ENCODE data around the gene TRIM2.

Gene TRIM2

DNA sequence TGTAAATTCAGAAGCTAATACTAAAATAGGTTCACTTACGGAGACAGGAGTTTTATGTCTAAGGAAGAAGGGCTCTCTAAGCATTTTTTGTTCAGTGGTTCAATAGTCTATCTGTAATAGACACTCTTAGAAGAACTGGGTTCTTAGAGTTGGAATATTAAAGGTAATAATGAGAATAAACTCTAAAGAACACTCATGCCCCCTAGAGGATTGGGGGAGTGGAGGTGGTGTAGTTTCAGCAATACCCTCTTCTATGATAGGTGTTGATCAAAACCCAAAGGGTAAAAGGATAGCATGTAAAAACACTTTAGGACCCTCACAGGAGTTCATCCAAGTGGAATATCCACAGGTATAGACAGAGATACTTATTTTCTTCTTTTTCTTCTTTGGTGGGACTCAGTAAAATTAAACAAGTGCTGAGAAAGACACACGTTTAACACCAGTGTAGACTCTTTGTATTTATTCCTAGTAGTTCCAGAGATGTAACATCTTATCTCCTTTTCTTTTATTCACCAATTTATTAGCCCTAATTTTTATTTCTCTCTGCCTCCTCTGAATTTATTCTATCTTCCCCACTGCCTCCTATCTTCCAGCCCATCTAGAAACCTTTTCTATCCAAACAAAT lies 114.6 kb downstream of the TRIM2 start:
- Histone ChIP-seq H3K27ac (ENCODE audit: insufficient read depth, low read depth, low read length, poor library complexity, severe bottlenecking) (no peak overlapping the region), H3K27me3 (ENCODE audit: control insufficient read depth, insufficient read depth, low read length, poor library complexity, severe bottlenecking) (no peaks in the 10 kb centered on the region), H3K36me3 (ENCODE audit: control insufficient read depth, insufficient read depth, low read length) (peaks cover 29% of the 10 kb centered on the region), H3K9me3 (ENCODE audit: control insufficient read depth, low read length) (no peaks in the 10 kb centered on the region), H3K4me3 (ENCODE audit: insufficient read depth, low read depth, low read length) (no peak overlapping the region), H3K4me1 (ENCODE audit: control insufficient read depth, insufficient read depth, low read length) (no peaks in the 10 kb centered on the region)
- WGBS, 2 experiments, result 91 to 97% methylated on average over 2 of the region's 2 CpGs

DNA sequence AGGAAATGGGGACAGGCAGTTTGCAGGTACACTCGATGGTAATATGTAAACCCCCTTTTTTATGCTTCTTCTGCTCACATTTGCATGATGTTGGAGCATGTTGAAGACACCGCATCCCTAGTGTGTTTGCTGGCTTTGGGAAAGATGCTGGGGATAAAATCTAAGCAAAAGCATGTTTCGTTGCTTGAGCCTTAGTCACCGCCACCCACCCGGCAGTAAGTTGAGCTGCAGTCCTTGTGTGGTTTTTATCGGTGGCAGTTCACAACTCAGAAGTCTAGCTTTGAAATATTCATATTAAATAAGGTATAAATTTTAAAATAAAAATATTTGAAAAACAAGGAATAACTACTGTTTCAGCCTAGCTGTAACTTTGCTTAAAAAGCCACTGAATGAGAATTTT lies 118.5 kb downstream of the TRIM2 start:
- Histone ChIP-seq H3K36me3 (ENCODE audit: control insufficient read depth, insufficient read depth, low read length) (peaks cover 18% of the 10 kb centered on the region), H3K9me3 (ENCODE audit: control insufficient read depth, low read length) (no peaks in the 10 kb centered on the region), H3K27me3 (ENCODE audit: control insufficient read depth, insufficient read depth, low read length, poor library complexity, severe bottlenecking) (no peaks in the 10 kb centered on the region), H3K27ac (ENCODE audit: insufficient read depth, low read depth, low read length, poor library complexity, severe bottlenecking) (no peak overlapping the region), H3K4me1 (ENCODE audit: control insufficient read depth, insufficient read depth, low read length) (no peaks in the 10 kb centered on the region), H3K4me3 (ENCODE audit: insufficient read depth, low read depth, low read length) (no peak overlapping the region)
- WGBS, 2 experiments, result 80 to 93% methylated on average over 5 to 6 of the region's 6 CpGs

DNA sequence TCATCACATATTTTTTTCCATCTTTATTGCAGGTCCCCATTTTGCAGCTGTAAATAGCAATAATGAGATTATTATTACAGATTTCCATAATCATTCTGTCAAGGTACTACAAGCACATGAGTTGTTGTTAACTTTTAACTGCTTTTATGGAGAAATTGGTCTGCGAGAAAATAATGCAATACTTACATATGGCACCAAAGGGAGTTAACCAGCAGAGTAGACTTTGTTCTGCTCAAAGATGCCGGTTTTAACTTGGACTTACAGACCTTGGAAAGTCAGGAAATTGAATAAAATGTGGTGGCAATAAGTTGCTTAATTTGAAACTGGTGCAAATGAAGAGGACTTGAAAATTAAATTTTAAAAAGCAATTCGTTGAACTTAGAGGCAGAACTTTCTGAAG lies 119.8 kb downstream of the TRIM2 start:
- Histone ChIP-seq H3K4me1 (ENCODE audit: control insufficient read depth, insufficient read depth, low read length) (no peaks in the 10 kb centered on the region), H3K27me3 (ENCODE audit: control insufficient read depth, insufficient read depth, low read length, poor library complexity, severe bottlenecking) (no peaks in the 10 kb centered on the region), H3K9me3 (ENCODE audit: control insufficient read depth, low read length) (no peaks in the 10 kb centered on the region), H3K4me3 (ENCODE audit: insufficient read depth, low read depth, low read length) (no peak overlapping the region), H3K36me3 (ENCODE audit: control insufficient read depth, insufficient read depth, low read length) (peaks cover 14% of the 10 kb centered on the region), H3K27ac (ENCODE audit: insufficient read depth, low read depth, low read length, poor library complexity, severe bottlenecking) (no peak overlapping the region)
- WGBS, 2 experiments, result 89 to 97% methylated on average over 3 of the region's 3 CpGs

DNA sequence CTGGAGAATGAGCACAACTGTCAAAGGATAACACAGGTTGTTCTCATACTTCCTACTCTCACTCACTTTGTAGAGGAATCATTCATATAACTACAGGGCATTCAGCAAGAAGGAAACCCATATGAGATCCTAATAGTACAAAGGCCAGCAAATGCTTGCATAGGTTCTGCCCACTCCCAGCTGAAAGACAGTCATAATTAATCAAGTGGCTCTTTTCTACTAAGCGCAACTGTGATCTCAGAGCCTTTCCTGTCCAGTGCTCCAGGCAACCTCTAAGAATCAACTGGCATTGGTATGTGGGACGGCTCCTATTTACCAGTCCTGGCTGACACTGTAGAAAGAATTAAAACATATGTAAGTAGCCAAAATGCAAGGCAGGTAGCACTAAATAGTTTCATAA lies 121.3 kb downstream of the TRIM2 start:
- Histone ChIP-seq H3K27me3 (ENCODE audit: control insufficient read depth, insufficient read depth, low read length, poor library complexity, severe bottlenecking) (no peaks in the 10 kb centered on the region), H3K4me1 (ENCODE audit: control insufficient read depth, insufficient read depth, low read length) (no peaks in the 10 kb centered on the region), H3K9me3 (ENCODE audit: control insufficient read depth, low read length) (no peaks in the 10 kb centered on the region), H3K4me3 (ENCODE audit: insufficient read depth, low read depth, low read length) (no peak overlapping the region), H3K36me3 (ENCODE audit: control insufficient read depth, insufficient read depth, low read length) (peaks cover 11% of the 10 kb centered on the region), H3K27ac (ENCODE audit: insufficient read depth, low read depth, low read length, poor library complexity, severe bottlenecking) (no peak overlapping the region)
- WGBS, 2 experiments, result 97 to 100% methylated on average over 2 of the region's 2 CpGs

DNA sequence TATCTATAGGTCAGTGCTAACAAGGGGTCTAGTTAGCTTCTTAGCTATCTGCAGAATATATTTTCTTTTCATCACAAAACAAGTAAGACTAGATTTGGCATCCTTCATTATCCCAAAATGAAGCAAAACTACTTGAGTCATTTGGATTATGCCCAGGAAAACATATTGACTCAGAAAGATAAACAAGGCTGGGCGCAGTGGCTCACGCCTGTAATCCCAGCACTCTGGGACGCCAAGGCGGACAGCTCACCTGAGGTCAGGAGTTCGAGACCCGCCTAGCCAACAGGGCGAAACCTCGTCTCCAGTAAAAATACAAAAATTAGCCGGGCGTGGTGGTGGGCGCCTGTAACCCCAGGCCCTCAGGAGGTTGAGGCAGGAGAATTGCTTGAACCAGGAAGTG lies 122.3 kb downstream of the TRIM2 start:
- WGBS, 2 experiments, result 93 to 97% methylated on average over 11 of the region's 11 CpGs
- peaks cover 6% of the 10 kb centered on the region for H3K36me3 ChIP-seq (ENCODE audit: control insufficient read depth, insufficient read depth, low read length)

DNA sequence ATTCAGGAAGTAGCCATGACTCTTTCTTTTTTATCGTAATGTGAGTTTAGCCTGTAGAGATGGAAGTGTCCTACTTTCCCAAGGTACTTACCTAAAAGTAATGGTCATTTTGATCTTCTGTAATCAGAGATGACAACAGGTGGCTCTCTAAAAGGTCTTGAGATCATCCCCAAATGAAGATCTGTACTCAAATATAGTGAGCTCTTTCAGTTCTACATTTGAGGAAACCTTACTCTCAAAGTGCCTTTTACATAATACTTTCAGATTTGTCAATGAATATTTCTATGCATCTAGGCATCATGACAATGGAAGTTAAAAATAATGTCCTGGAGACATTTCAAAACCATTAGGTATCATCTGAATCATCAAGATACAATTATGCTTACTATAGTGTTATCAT lies 123.0 kb downstream of the TRIM2 start:
- Histone ChIP-seq H3K27ac (ENCODE audit: insufficient read depth, low read depth, low read length, poor library complexity, severe bottlenecking) (no peak overlapping the region), H3K9me3 (ENCODE audit: control insufficient read depth, low read length) (no peaks in the 10 kb centered on the region), H3K4me3 (ENCODE audit: insufficient read depth, low read depth, low read length) (no peak overlapping the region), H3K36me3 (ENCODE audit: control insufficient read depth, insufficient read depth, low read length) (peaks cover 6% of the 10 kb centered on the region), H3K27me3 (ENCODE audit: control insufficient read depth, insufficient read depth, low read length, poor library complexity, severe bottlenecking) (no peaks in the 10 kb centered on the region), H3K4me1 (ENCODE audit: control insufficient read depth, insufficient read depth, low read length) (no peaks in the 10 kb centered on the region)
- WGBS, 2 experiments, result 100% methylated on average over 1 of the region's 1 CpG

More for the DNA sequence above, 122.3 kb downstream of the TRIM2 start:
- Histone ChIP-seq H3K27ac (ENCODE audit: insufficient read depth, low read depth, low read length, poor library complexity, severe bottlenecking) (no peak overlapping the region), H3K4me1 (ENCODE audit: control insufficient read depth, insufficient read depth, low read length) (no peaks in the 10 kb centered on the region), H3K9me3 (ENCODE audit: control insufficient read depth, low read length) (no peaks in the 10 kb centered on the region), H3K27me3 (ENCODE audit: control insufficient read depth, insufficient read depth, low read length, poor library complexity, severe bottlenecking) (no peaks in the 10 kb centered on the region), H3K4me3 (ENCODE audit: insufficient read depth, low read depth, low read length) (no peak overlapping the region)

DNA sequence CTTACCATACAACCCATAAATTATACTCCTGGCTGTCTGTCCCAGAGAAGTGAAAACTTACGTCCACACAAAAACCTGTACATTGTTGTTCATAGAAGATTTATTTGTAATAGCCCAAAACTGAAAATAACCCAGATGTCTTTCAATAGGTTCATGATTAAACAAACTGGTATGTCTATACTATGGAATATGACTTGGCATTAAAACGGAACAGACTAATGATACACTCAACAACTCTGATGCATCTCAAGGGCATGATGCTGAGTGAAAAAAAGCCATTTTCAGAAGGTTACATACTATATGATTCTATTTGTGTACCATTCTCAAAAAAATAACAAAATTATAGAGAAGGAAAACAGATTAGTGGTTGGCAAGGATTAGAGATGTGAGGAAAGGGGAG lies 128.7 kb downstream of the TRIM2 start:
- Histone ChIP-seq H3K4me3 (ENCODE audit: insufficient read depth, low read depth, low read length) (no peak overlapping the region), H3K36me3 (ENCODE audit: control insufficient read depth, insufficient read depth, low read length) (peaks cover 5% of the 10 kb centered on the region), H3K9me3 (ENCODE audit: control insufficient read depth, low read length) (no peaks in the 10 kb centered on the region), H3K27ac (ENCODE audit: insufficient read depth, low read depth, low read length, poor library complexity, severe bottlenecking) (no peak overlapping the region), H3K4me1 (ENCODE audit: control insufficient read depth, insufficient read depth, low read length) (no peaks in the 10 kb centered on the region), H3K27me3 (ENCODE audit: control insufficient read depth, insufficient read depth, low read length, poor library complexity, severe bottlenecking) (no peaks in the 10 kb centered on the region)
- 80 to 100% methylated on average over 2 of the region's 2 CpGs for WGBS, 2 experiments

DNA sequence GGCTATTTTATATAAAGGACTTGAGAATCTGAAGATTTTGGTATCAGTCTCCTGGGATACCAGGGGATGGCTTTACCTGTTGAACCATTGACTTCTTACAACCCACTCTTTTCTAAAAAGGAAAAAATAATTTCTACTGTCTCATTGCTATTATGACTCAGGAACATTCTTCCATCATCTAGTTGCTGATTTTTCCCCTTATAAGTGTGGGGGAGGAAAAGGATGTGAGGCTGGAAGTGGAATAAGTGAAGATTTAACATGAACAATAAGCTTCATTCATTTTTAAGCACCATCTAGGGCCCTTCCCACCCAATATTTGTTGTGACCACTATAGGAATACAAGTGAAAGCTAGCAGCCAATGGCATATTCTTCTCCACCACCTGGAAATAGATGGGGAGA lies 129.6 kb downstream of the TRIM2 start:
- Histone ChIP-seq H3K27ac (ENCODE audit: insufficient read depth, low read depth, low read length, poor library complexity, severe bottlenecking) (no peak overlapping the region), H3K9me3 (ENCODE audit: control insufficient read depth, low read length) (no peaks in the 10 kb centered on the region), H3K4me3 (ENCODE audit: insufficient read depth, low read depth, low read length) (no peak overlapping the region), H3K27me3 (ENCODE audit: control insufficient read depth, insufficient read depth, low read length, poor library complexity, severe bottlenecking) (no peaks in the 10 kb centered on the region), H3K4me1 (ENCODE audit: control insufficient read depth, insufficient read depth, low read length) (no peaks in the 10 kb centered on the region), H3K36me3 (ENCODE audit: control insufficient read depth, insufficient read depth, low read length) (peaks cover 5% of the 10 kb centered on the region)

DNA sequence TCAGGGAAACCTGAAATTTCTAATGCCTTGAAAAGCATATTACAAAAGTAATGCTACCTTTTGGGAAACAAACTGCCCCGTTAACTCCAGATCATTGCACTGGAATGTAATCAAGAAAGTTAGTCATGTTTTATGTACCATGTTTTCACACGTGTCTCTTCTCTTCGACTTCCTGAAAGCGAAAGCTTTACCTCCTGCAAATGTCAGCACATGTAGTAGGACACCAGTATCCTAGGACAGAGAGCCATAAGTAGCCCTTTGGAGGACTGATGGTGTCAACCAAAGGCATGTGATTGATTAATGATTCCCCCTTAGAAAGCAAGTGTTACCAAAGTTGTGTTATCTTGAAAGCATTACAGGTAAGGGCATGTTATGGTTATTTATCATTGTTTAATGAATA lies 131.4 kb downstream of the TRIM2 start:
- Histone ChIP-seq H3K4me1 (ENCODE audit: control insufficient read depth, insufficient read depth, low read length) (no peaks in the 10 kb centered on the region), H3K36me3 (ENCODE audit: control insufficient read depth, insufficient read depth, low read length) (peaks cover 5% of the 10 kb centered on the region), H3K27ac (ENCODE audit: insufficient read depth, low read depth, low read length, poor library complexity, severe bottlenecking) (no peak overlapping the region), H3K9me3 (ENCODE audit: control insufficient read depth, low read length) (no peaks in the 10 kb centered on the region), H3K4me3 (ENCODE audit: insufficient read depth, low read depth, low read length) (no peak overlapping the region), H3K27me3 (ENCODE audit: control insufficient read depth, insufficient read depth, low read length, poor library complexity, severe bottlenecking) (no peaks in the 10 kb centered on the region)
- WGBS, 2 experiments, result 95% methylated on average over 4 of the region's 4 CpGs

DNA sequence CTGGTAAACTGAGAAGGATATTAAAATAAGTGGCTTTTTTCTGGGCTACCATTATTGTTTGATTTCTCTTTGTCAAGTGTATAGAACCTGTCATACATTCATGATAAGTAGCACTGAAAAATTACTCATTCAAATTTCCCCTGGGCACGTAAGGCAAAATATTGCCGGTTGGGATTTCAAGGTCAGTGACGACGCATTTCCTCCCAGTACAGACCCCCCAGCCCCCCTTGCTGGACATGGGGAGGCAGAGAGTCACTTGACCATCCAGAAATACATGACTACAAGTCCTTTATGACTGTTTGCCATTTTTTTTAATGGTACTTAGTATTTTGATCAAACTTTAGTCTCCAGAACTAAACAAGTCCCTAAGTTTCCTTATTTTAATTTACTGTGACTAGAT lies 133.4 kb downstream of the TRIM2 start:
- no peak overlapping the region for H3K27ac ChIP-seq (ENCODE audit: insufficient read depth, low read depth, low read length, poor library complexity, severe bottlenecking)
- no peaks in the 10 kb centered on the region for H3K27me3 ChIP-seq (ENCODE audit: control insufficient read depth, insufficient read depth, low read length, poor library complexity, severe bottlenecking)
- WGBS, 2 experiments, result 92 to 94% methylated on average over 4 of the region's 4 CpGs
- H3K9me3 ChIP-seq (ENCODE audit: control insufficient read depth, low read length), result no peaks in the 10 kb centered on the region
- H3K4me3 ChIP-seq (ENCODE audit: insufficient read depth, low read depth, low read length), result no peak overlapping the region
- H3K36me3 ChIP-seq (ENCODE audit: control insufficient read depth, insufficient read depth, low read length), result peaks cover 5% of the 10 kb centered on the region
- no peaks in the 10 kb centered on the region for H3K4me1 ChIP-seq (ENCODE audit: control insufficient read depth, insufficient read depth, low read length)

DNA sequence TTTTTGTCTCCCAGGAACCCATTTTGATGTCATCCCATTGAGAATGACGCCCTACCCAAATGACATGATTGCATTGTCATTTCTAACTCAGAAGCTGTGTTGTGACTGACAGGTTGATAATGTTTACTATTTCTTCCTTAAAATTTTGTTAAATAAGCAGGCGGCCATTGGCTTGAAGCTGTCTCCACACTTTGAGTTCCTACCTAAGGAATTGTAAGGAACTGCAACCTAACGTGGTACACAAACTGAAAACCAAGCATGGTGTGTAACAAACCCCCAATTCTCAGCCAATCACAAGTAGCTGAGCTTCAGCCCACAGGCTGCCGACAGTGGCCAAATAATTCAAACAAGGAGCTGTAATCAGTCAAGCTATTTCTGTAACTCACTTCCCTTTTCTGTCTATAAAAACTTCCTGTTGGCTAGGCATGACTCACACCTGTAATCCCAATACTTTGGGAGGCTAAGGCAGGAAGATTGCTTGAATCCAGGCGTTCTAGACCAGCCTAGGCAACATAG lies 137.4 kb downstream of the TRIM2 start:
- 76 to 77% methylated on average over 5 of the region's 5 CpGs for WGBS, 2 experiments
- Histone ChIP-seq H3K4me1 (ENCODE audit: control insufficient read depth, insufficient read depth, low read length) (no peaks in the 10 kb centered on the region), H3K36me3 (ENCODE audit: control insufficient read depth, insufficient read depth, low read length) (no peaks in the 10 kb centered on the region), H3K4me3 (ENCODE audit: insufficient read depth, low read depth, low read length) (no peak overlapping the region), H3K27ac (ENCODE audit: insufficient read depth, low read depth, low read length, poor library complexity, severe bottlenecking) (no peak overlapping the region), H3K27me3 (ENCODE audit: control insufficient read depth, insufficient read depth, low read length, poor library complexity, severe bottlenecking) (no peaks in the 10 kb centered on the region), H3K9me3 (ENCODE audit: control insufficient read depth, low read length) (no peaks in the 10 kb centered on the region)
